GM19468 (cell line): Measurements from ENCODE around the gene C4orf17.
A peak's percentile ranks its signal among the peaks of the same experiment; 100 is the strongest.

Experiments
- ATAC-seq: cut with Tn5 transposase; IDR thresholded peaks from one replicate; pipeline ENCODE4 v1.9.1; 2021; ENCODE audit warnings: mild to moderate bottlenecking, moderate library complexity, moderate number of reproducible peaks; ENCODE audit not compliant: unreplicated experiment; ENCODE audit errors: extremely low read depth

Gene C4orf17

GRCh38 chr4:99536271-99536670 is 25.4 kb downstream of the C4orf17 start:
- no peak for ATAC-seq

- no peak for ATAC-seq
These were observed 26.0 kb downstream of the C4orf17 start for GRCh38 chr4:99536848-99537247.

DNA sequence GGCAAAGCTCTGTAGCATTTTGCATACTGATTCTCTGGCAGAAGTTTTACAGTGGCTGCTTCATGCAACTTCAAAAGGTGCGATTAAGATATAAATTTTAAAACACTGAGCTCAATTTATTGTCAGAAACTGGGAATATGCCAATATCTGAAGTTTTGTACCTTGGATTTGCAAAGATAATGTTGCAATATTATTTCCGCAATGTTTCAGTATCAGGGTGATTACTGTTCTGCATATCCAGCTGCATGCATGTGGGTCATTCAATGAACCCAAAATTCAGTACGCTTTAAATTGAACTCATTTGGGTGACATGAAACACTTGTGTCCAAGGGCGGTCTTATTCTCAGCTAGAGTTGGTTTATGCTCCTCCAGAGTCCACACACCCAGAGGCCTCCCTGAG is 26.9 kb downstream of the C4orf17 start:
- ATAC-seq: no peak

- no peak for ATAC-seq
These were observed 29.6 kb downstream of the C4orf17 start for GRCh38 chr4:99540277-99540939.

DNA sequence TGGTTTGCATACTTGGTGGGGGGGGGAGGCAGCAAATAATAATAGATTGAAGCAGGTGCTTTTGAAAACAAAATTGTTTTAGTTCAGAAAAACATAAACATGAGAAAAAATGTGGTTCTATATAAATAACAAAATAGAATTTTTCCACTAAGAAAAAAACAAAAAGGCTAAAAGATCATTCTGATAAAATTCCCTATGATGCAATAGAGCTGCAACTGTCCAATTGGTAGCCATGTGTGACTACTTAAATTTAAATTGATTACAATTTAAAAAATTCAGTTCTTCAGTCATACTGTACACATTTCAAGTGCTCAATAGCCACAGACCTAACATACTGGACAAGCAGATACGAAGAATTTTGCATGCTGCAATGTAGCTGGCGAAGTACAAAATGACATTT is 42.1 kb downstream of the C4orf17 start:
- ATAC-seq: no peak

DNA sequence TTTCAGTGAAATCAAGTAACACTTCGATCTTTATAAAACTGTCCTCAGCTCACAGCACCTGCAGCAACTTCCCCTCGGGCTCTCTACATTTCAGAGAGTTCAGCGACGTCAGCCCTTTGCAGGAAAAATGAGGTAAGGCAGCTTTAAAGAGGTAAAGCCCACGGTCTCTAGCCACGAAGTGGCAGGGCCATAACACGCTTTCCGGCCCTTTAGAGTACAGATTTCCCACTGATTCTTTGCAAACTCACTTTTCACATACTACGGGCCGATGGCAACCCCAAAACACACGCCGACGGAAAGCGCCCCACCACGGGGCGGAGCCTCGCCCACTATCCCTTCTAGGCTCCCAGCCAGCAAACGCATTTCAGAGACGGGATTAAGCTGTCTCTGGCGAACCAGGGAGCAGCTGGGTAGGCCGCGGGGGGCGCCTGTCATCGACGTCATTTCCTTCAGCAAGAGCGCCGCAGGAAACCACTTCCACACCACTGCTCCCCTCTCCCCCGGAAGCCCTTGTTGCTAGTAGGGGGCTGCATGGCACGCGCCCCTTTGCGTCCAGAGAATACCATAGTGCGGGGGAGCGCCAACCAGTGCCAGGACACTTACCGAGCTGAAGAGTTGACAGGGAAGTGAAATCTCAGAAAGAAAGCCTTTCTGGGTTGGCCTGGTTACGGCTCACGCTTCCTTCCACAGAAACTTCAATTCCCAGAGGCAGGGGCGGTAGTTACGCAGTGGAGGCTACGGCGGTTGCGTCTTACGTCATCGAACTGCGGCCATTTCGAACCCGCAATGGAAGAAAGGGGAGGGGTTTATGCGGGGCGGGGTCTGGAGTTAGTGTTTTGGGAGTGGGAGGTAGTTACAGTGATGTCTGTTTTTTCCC is 52.7 kb downstream of the C4orf17 start, which contains the start of gene TRMT10A:
Gene TRMT10A (minus strand): TSS at position 730 of the 877 bp plus-strand sequence. CDS start 4,701 bp downstream, outside the sequence.
- ATAC-seq: peak; percentile 92

DNA sequence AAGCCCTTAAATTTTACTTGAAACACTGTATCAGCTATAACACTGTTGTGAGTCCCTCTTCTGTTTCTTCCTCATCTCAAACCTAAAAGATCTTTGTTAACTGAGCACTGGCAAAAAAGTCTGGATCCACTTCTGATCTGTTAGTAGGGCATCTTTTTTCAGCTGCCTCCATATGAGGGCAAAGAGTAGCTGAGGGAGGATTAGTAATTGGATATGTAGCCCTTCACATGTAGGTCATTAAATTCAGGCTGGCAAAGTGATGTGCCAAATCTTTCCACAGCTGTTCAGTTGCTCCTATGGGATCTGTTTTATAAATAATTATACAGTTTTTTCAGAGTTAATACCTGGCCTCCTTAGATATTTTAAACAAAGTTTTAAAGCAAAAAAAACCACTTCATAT is 54.1 kb downstream of the C4orf17 start:
- no peak for ATAC-seq

DNA sequence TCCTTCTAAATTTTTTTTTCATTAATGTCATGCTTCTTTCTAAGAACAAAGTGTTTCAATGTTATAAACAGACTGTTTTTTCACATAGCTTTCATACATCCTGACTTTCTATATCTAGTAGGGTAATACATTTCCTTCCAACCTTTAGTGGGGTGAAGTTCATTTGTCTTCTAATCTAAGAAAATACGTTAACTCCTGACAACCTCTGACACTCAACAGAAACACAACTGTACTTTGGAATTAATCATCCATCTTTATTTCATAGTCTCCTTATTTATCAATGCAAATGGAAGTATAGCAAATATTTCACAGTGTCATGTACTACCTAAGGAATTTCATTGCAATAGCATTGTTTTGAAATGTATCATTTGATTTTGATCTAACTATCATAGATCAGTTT is 61.1 kb downstream of the C4orf17 start:
- ATAC-seq: no peak

GRCh38 chr4:99572527-99573240 is 61.9 kb downstream of the C4orf17 start:
- ATAC-seq: no peak

DNA sequence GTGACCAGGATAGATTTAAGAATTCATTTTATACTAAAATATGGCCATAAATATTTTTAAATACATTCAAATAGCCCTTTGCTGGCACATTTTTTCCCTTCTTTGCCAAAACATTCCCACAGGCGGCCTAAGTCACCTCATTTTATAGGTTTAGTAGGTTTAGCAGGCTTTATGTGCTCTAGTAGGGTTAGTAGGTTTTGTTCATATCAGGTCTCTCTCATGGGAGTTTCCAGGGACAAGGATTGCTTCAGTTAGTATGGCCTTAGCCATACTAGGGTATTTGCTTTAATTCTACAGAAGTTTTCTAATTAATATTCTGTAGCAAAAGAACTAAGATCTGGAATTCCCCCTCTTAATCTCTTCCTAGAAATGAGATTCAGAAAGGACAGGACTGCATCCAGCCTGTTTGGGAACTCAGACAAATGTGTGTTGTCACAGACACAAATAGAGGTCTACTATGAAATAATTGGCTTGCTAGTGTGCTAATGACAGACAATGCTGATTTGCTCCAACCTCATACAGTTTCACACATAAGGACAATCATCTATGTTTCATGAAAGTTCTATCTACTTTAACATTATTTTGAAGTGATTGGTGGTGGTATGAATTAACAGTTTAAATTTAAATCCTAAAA is 63.0 kb downstream of the C4orf17 start:
- no peak for ATAC-seq

DNA sequence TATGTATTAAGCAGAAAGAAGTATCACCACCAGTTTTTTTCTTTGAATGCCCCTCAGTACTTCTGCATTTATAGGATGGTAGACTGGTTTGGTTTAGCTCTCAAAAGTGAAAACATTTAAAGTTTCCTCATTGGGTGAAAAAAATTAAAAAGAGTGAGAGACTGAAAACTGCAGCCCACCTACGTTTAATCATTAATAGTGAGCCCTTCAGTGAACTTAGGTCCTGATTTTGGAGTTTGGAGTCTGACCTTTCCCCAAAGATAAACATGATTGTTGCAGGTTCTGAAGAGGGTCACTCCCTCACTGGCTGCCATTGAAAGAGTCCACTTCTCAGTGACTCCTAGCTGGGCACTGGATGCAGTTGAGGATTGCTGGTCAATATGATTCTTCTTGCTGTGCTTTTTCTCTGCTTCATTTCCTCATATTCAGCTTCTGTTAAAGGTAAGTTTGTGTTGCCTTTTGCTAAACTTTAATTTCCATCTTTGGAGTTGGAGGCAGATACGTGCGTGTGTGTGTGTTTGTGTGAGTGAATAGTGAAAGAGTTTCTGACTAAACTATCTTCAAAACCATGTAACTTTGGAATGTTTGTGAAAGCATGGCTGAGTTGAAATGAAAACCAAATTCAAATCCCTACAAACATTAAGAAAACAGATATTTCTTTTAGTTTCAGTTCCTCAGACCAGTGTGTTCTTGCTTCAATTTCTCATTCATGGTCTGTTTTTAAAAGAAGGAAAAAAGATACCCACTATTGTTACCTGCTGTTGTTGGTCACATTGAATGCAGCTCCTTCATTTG is 63.9 kb downstream of the C4orf17 start, which contains the start of gene MTTP:
Gene MTTP (plus strand): TSS at position 295 of the 795 bp plus-strand sequence. CDS start 86 bp downstream, at position 381.
- ATAC-seq: peak; percentile 70

DNA sequence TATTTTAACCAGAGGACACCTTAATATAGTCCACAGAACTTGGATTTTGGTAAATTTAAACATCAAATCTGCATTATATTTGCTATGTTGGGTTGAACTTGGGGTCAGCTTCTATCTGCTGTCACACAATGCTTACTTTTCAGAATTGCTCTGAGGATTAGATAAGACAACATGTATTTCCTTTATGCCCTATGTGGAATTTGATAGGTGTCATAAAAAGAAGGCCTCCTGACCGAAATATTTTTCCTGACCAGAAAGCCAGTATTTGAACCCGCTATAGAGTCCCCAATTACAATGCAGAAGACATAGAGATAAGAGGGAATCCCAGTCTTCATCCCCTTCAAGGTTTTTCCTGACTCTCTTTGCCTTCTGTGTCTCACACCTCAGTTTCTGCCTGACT is 67.9 kb downstream of the C4orf17 start:
- no peak for ATAC-seq

- ATAC-seq: no peak
These were observed 74.7 kb downstream of the C4orf17 start for GRCh38 chr4:99585516-99585915.

- ATAC-seq: no peak
These were observed 75.5 kb downstream of the C4orf17 start for GRCh38 chr4:99586322-99586721.

- no peak for ATAC-seq
These were observed 76.0 kb downstream of the C4orf17 start for GRCh38 chr4:99586797-99587196.

- no peak for ATAC-seq
These were observed 76.5 kb downstream of the C4orf17 start for GRCh38 chr4:99587309-99587708.

GRCh38 chr4:99587803-99588202 is 77.0 kb downstream of the C4orf17 start:
- ATAC-seq: no peak

DNA sequence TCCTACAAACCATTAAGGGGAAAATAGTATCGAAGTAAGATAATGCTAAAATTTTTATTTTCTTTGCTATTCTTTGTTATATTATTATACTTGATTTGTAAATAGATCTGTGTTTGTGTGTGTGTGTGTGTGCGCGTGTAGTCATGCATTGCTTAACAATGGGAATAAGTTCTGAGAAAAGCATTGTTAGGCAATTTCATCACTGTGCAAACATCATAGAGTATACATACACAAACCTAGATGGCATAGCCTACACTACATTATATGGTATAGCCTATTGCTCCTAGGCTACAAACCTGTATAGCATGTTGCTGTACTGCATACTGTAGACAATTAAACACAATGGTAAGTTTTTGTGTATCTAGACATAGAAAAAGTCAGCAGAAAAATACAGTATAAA is 80.9 kb downstream of the C4orf17 start:
- ATAC-seq: no peak
